Activated T-cell treated with anti-CD3 and anti-CD28 coated beads, Interleukin-2, amount 50 U/mL, for 48 hours (primary cell): ENCODE data around the gene CTSE.

Source experiments
- DNase-seq, 2 experiments: peaks; one replicate each; pipeline ENCODE4 v3.0.0-alpha.2; 2020

The CTSE gene

GRCh38 chr1:205967554-205968335 lies 56.0 kb downstream of the CTSE start:
- DNase-seq: no peak

DNA sequence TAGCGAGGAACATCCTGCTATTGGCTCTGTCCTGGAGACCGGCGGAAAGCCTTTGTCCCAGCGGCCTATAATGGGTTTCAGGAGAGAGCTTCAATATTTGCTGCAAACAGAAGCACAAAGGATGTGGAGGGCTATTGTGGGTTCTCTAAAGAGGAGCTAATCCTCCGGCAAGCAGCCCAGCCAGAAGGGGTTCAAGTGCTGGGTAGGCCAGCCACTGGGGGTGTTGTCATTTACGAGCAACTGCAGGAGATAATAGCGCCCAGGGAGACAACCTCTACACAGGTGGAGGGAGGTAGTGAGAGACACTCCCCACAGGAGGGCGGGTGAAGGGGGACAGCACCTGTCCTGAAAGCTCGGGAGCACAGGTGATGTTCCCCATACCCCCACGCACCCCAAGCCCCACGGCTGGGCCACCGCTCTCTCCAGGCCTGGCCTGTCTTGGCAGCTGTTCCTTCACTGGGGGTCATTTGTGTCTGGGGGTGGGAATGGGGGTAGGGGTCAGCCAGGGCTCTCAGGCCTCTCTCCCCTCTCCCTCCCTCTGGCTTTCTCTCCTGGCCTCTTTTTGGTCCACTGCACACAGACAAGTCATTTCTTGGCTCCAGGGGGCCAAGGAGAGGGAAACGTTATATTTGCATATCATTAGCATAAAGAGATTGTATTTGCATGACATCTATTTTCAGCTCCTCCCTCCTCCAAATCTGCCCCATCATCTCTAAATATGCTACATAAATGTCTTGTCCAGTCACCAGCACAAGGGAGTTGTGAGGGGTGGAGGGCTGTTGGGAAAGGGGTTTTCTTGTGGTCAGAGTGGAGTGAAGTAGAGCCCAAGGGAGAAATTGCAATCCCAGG lies 58.4 kb downstream of the CTSE start:
- DNase-seq: no peak

GRCh38 chr1:205963352-205964155 lies 60.1 kb downstream of the CTSE start:
- DNase-seq: no peak

DNA sequence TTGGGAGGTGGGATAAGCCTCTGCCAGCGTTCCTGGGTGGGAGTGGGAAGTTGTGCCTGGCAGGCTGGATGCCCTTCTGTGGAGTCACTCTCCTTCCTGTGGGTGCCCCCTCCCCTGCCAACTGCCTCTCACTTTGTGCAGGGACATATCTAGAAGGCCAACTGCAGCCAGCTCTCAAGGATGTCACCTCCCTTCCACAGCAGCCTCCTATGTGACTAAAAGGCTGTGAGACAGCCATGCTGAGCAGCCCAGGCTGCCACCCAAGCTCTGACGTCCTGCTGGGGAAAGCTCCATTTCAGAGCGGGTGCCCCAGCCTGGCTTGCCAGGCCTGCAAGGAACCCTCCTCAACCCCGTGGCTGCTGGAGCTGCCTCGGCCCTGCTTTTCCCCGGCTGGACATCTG lies 60.9 kb downstream of the CTSE start:
- DNase-seq: no peak

- DNase-seq: no peak
Observed at GRCh38 chr1:205961991-205962820, 61.5 kb downstream of the CTSE start.

DNA sequence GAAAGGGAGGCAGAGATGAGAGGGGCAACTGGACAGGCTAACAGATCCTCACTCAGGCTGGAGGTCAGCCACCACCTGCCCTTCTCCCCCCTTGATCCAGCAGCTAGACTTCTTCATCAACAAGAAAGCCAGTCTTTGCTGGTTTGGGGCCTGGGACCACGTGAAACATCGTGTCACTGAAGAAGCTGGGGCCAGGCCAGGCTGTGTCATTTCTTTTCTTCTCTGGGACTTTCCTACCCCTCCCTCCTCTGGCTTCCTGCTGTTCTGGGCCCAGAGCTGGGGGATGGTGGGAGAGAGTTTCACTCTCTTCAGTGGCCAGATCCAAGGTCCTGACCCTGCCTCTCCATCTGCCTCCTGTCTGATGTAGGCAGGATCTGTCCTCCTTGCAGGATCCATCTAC lies 62.3 kb downstream of the CTSE start:
- DNase-seq: peak; percentile 26 to 35

DNA sequence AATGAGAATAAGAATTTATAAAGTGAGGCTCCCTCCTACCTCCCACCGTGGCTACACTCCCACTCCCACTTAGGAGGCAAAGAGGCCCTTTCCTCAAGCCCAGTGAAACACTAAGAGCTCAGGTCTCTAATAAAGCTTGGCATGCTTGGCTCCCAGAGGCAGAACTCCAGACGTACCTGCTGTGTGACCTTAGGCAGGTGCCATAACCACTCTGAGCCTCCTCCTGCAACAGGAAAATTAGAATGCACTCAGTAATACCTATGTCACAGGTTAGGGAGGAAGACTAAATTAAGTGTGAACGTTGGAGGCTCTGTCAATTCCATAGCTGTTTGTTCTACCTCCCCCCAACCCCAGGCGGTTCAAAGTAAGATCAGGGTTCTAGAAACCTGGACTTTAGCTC lies 63.9 kb downstream of the CTSE start:
- no peak for DNase-seq
